ENCODE data around the gene COQ8A.

DNA sequence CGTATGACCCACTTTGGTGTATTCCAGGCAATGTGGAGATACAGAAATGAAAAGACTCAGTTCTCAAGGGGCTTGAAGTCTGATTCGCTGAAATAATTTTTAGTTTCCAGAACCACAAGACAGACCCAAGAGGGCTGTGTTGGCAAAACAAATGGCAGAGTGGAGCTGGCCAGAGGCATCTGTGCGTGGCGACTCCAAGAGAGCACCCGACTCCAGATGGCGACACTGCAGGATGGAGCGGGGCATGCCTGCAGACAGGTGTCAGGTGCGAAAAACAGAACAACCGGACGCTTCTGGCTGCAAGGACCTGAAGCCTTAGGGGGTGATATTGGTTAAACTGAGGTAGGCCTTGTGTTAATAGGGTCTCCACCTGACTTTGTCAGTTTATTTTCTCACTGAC is 31.7 kb upstream of the COQ8A start:
- TF ChIP-seq, protein P1, sequence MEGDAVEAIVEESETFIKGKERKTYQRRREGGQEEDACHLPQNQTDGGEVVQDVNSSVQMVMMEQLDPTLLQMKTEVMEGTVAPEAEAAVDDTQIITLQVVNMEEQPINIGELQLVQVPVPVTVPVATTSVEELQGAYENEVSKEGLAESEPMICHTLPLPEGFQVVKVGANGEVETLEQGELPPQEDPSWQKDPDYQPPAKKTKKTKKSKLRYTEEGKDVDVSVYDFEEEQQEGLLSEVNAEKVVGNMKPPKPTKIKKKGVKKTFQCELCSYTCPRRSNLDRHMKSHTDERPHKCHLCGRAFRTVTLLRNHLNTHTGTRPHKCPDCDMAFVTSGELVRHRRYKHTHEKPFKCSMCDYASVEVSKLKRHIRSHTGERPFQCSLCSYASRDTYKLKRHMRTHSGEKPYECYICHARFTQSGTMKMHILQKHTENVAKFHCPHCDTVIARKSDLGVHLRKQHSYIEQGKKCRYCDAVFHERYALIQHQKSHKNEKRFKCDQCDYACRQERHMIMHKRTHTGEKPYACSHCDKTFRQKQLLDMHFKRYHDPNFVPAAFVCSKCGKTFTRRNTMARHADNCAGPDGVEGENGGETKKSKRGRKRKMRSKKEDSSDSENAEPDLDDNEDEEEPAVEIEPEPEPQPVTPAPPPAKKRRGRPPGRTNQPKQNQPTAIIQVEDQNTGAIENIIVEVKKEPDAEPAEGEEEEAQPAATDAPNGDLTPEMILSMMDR (IDR thresholded peaks at IDR 0.05; ENCODE audit: low read length) = no peak
- TF ChIP-seq EZH2 (IDR thresholded peaks at IDR 0.05; ENCODE audit: borderline replicate concordance, low read length) = no peak

All from OCI-LY1 (cell line).